Trophoblast cell (in vitro differentiated cells and primary cell): ENCODE measurements around the gene PCSK4.

Experiments used
- DNase-seq, 2 donors: peaks; one replicate each; pipeline ENCODE4 v3.0.0-alpha.2; 2016
- H2AFZ ChIP-seq: 2 replicates; pipeline ENCODE4 v1.6.1; 2013; ENCODE audit warnings: low read length, moderate library complexity, mild to moderate bottlenecking; ENCODE audit not compliant: insufficient read depth, poor library complexity
- H2AK5ac ChIP-seq: 2 replicates; pipeline ENCODE4 v1.6.1; 2013; ENCODE audit warnings: mild to moderate bottlenecking, low read length
- H2BK120ac ChIP-seq: 2 replicates; pipeline ENCODE4 v1.6.1; 2013; ENCODE audit warnings: low read length, mild to moderate bottlenecking, moderate library complexity; ENCODE audit not compliant: insufficient read depth, poor library complexity
- H2BK12ac ChIP-seq: 2 replicates; pipeline ENCODE4 v1.6.1; 2013; ENCODE audit warnings: mild to moderate bottlenecking, low read length, moderate library complexity
- H2BK5ac ChIP-seq: 2 replicates; pipeline ENCODE4 v1.6.1; 2013; ENCODE audit warnings: low read length, low read depth, moderate library complexity, mild to moderate bottlenecking; ENCODE audit not compliant: poor library complexity
- H3K14ac ChIP-seq: 2 replicates; pipeline ENCODE4 v1.6.1; 2013; ENCODE audit warnings: mild to moderate bottlenecking, low read length
- H3K18ac ChIP-seq: 2 replicates; pipeline ENCODE4 v1.6.1; 2013; ENCODE audit warnings: mild to moderate bottlenecking, low read length
- H3K23ac ChIP-seq: 2 replicates; pipeline ENCODE4 v1.6.1; 2013; ENCODE audit warnings: low read length
- H3K27ac ChIP-seq: 2 replicates; pipeline ENCODE4 v1.5.1; 2013; ENCODE audit warnings: low read depth, mild to moderate bottlenecking, inconsistent platforms, low read length, moderate library complexity
- H3K27me3 ChIP-seq: 2 replicates; pipeline ENCODE4 v1.6.1; 2013; ENCODE audit warnings: inconsistent platforms, mild to moderate bottlenecking, low read length, moderate library complexity; ENCODE audit not compliant: insufficient read depth
- H3K36me3 ChIP-seq, 2 experiments: 1 replicate in 1 of 2; 2 replicates in 1 of 2; pipeline ENCODE4 v1.6.1; 2013; ENCODE audit warnings: low read length in 2 of 2, mild to moderate bottlenecking in 2 of 2, moderate library complexity in 1 of 2; ENCODE audit not compliant: insufficient read depth in 2 of 2, control insufficient read depth in 1 of 2
- H3K4ac ChIP-seq: 2 replicates; pipeline ENCODE4 v1.6.1; 2013; ENCODE audit warnings: low read depth, mild to moderate bottlenecking, low read length, moderate library complexity
- H3K4me1 ChIP-seq, 2 experiments: 1 replicate in 1 of 2; 2 replicates in 1 of 2; pipeline ENCODE4 v1.6.1; 2013; ENCODE audit warnings: low read length in 2 of 2, mild to moderate bottlenecking in 2 of 2, moderate library complexity in 1 of 2; ENCODE audit not compliant: insufficient read depth in 2 of 2, control insufficient read depth in 1 of 2
- H3K4me2 ChIP-seq: 2 replicates; pipeline ENCODE4 v1.6.1; 2013; ENCODE audit warnings: inconsistent platforms, mild to moderate bottlenecking, low read length, moderate library complexity
- H3K4me3 ChIP-seq: 2 replicates; pipeline ENCODE4 v1.5.1; 2013; ENCODE audit warnings: mild to moderate bottlenecking, low read depth, low read length, inconsistent platforms
- H3K79me1 ChIP-seq: one replicate; pipeline ENCODE4 v1.6.1; 2013; ENCODE audit warnings: low read length
- H3K79me2 ChIP-seq: 2 replicates; pipeline ENCODE4 v1.6.1; 2013; ENCODE audit warnings: low read length, mild to moderate bottlenecking; ENCODE audit not compliant: control insufficient read depth, insufficient read depth, poor library complexity
- H3K9ac ChIP-seq: 2 replicates; pipeline ENCODE4 v1.6.1; 2013; ENCODE audit warnings: mild to moderate bottlenecking, low read length
- H3K9me3 ChIP-seq: 2 replicates; pipeline ENCODE4 v1.6.1; 2013; ENCODE audit warnings: low read depth, mild to moderate bottlenecking, control low read depth, inconsistent platforms, low read length; ENCODE audit not compliant: insufficient read depth
- H4K12ac ChIP-seq: 2 replicates; pipeline ENCODE4 v1.6.1; 2013; ENCODE audit warnings: low read depth, mild to moderate bottlenecking, low read length, moderate library complexity
- H4K8ac ChIP-seq: 2 replicates; pipeline ENCODE4 v1.6.1; 2013; ENCODE audit warnings: low read depth, mild to moderate bottlenecking, low read length, moderate library complexity
- H4K91ac ChIP-seq: one replicate; pipeline ENCODE4 v1.6.1; 2013; ENCODE audit warnings: low read depth, mild to moderate bottlenecking, low read length, moderate library complexity
- WGBS: extraction: QIAGEN DNeasy Blood & Tissue Kit; methylation state at CpG from one replicate; pipeline ENCODE4 v1.1.7; 2013; ENCODE audit warnings: missing lambda C conversion rate; ENCODE audit not compliant: insufficient read length, insufficient coverage; ENCODE audit errors: extremely low coverage; 5-methylcytosine and 5-hydroxymethylcytosine counted together

PCSK4 gene

GRCh38 chr19:1483979-1484428 lies 6.1 kb downstream of the PCSK4 start:
- H3K4me3 ChIP-seq, result no peak overlapping the region
- H3K36me3 ChIP-seq, result no peaks in the 10 kb centered on the region
- no peak overlapping the region for H3K18ac ChIP-seq
- H3K79me1 ChIP-seq, result peaks cover 3% of the 10 kb centered on the region
- H2BK12ac ChIP-seq, result no peak overlapping the region
- WGBS, result no CpG with 5 or more reads among the region's 23 CpGs
- no peaks in the 10 kb centered on the region for H3K27me3 ChIP-seq
- H3K79me2 ChIP-seq, result no peaks in the 10 kb centered on the region
- H2BK120ac ChIP-seq, result no peak overlapping the region
- peaks cover 7% of the 10 kb centered on the region for H3K9me3 ChIP-seq
- no peak overlapping the region for H3K4me2 ChIP-seq
- DNase-seq, result no peak
- no peak overlapping the region for H3K9ac ChIP-seq
- no peak overlapping the region for H2AFZ ChIP-seq
- no peaks in the 10 kb centered on the region for H3K4me1 ChIP-seq
- H4K8ac ChIP-seq, result no peak overlapping the region
- no peak overlapping the region for H4K91ac ChIP-seq
- no peak overlapping the region for H3K27ac ChIP-seq
- no peak overlapping the region for H2BK5ac ChIP-seq
- no peak overlapping the region for H3K23ac ChIP-seq
- H3K14ac ChIP-seq, result no peak overlapping the region
- no peak overlapping the region for H2AK5ac ChIP-seq
- no peak overlapping the region for H3K4ac ChIP-seq
- no peak overlapping the region for H4K12ac ChIP-seq

DNA sequence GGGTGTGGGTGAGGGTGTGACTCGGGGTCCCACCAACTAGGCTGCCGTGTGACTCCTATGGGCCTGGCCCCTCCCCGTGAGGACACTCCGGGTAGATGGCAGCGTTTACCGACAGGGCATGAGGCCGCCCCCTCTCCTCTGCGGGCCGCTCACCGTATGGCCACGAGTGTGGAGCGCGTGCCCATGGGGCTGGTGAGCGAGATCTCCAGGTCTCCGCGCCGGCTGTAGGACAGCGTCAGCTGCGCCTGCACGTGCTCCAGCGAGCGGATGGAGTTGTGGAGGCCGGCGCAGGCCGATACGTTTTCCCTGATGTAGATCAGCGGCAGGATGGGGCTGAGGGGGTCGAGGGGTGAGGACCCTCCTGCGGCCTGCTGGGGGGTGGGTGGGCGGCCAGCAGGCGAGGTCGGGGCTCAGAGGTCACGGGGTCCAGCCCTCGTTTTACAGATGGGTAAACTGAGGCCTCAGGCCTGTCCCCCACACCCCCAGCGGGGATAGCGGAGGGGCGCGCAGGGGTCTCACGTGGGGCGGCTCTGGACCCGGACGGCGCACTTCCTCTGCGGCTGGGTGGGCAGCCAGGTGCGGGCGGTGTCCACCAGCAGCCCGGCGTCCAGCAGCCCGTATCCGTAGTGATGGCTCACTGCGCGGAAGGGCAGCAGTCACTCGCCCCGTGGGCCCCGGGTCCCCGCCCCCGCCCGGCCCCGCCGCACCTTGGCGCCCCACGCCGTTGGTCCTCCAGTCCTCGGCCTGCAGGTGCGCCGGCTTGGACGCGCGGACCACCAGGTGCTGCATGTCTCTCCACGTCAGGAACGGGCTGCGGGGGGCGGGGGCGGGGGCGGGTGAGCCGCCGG lies 6.8 kb downstream of the PCSK4 start:
- Histone ChIP-seq H2AFZ (no peak overlapping the region), H4K12ac (no peak overlapping the region), H3K9ac (no peak overlapping the region), H4K91ac (no peak overlapping the region), H3K14ac (no peak overlapping the region), H3K27me3 (no peaks in the 10 kb centered on the region), H3K4me1 (no peaks in the 10 kb centered on the region), H4K8ac (no peak overlapping the region), H2BK120ac (no peak overlapping the region), H3K36me3 (no peaks in the 10 kb centered on the region), H2AK5ac (no peak overlapping the region), H3K79me2 (peaks cover 4% of the 10 kb centered on the region), H3K23ac (no peak overlapping the region), H2BK5ac (no peak overlapping the region), H3K4ac (no peak overlapping the region), H3K18ac (no peak overlapping the region), H3K79me1 (peaks cover 8% of the 10 kb centered on the region), H3K9me3 (peaks cover 7% of the 10 kb centered on the region), H2BK12ac (no peak overlapping the region), H3K4me2 (no peak overlapping the region), H3K4me3 (no peak overlapping the region), H3K27ac (no peak overlapping the region)
- no peak for DNase-seq
- WGBS, result no CpG with 5 or more reads among the region's 77 CpGs

- H3K4me2 ChIP-seq, result no peak overlapping the region
- H2AFZ ChIP-seq, result no peak overlapping the region
- no peak overlapping the region for H3K4ac ChIP-seq
- H3K14ac ChIP-seq, result no peak overlapping the region
- DNase-seq, result no peak
- H2BK120ac ChIP-seq, result no peak overlapping the region
- H3K79me1 ChIP-seq, result peaks cover 8% of the 10 kb centered on the region
- peaks cover 4% of the 10 kb centered on the region for H3K9me3 ChIP-seq
- WGBS, result no CpG with 5 or more reads among the region's 37 CpGs
- H3K4me1 ChIP-seq, result peaks cover 0 to 3% of the 10 kb centered on the region in 2 experiments
- H4K91ac ChIP-seq, result no peak overlapping the region
- H3K23ac ChIP-seq, result no peak overlapping the region
- H3K4me3 ChIP-seq, result no peak overlapping the region
- H3K27ac ChIP-seq, result no peak overlapping the region
- H3K18ac ChIP-seq, result no peak overlapping the region
- H3K36me3 ChIP-seq, result no peaks in the 10 kb centered on the region
- no peak overlapping the region for H4K8ac ChIP-seq
- no peak overlapping the region for H3K9ac ChIP-seq
- H3K79me2 ChIP-seq, result peaks cover 4% of the 10 kb centered on the region
- H2BK12ac ChIP-seq, result no peak overlapping the region
- H3K27me3 ChIP-seq, result no peaks in the 10 kb centered on the region
- H2BK5ac ChIP-seq, result no peak overlapping the region
- H4K12ac ChIP-seq, result no peak overlapping the region
- no peak overlapping the region for H2AK5ac ChIP-seq
Observed at GRCh38 chr19:1482361-1483130, 7.6 kb downstream of the PCSK4 start.

GRCh38 chr19:1481893-1482360 lies 8.2 kb downstream of the PCSK4 start:
- no CpG with 5 or more reads among the region's 36 CpGs for WGBS
- Histone ChIP-seq H2BK12ac (no peak overlapping the region), H3K14ac (no peak overlapping the region), H2AK5ac (no peak overlapping the region), H2AFZ (no peak overlapping the region), H3K9ac (no peak overlapping the region), H2BK5ac (no peak overlapping the region), H3K18ac (no peak overlapping the region), H3K4me2 (no peak overlapping the region), H3K79me1 (peaks cover 8% of the 10 kb centered on the region), H3K79me2 (peaks cover 4% of the 10 kb centered on the region), H3K9me3 (peaks cover 4% of the 10 kb centered on the region), H3K36me3 (peaks cover 0 to 4% of the 10 kb centered on the region in 2 experiments), H2BK120ac (no peak overlapping the region), H4K8ac (no peak overlapping the region), H3K23ac (no peak overlapping the region), H3K4me3 (no peak overlapping the region), H3K27me3 (no peaks in the 10 kb centered on the region), H4K12ac (no peak overlapping the region), H3K4ac (no peak overlapping the region), H4K91ac (no peak overlapping the region), H3K27ac (no peak overlapping the region), H3K4me1 (peaks cover 0 to 4% of the 10 kb centered on the region in 2 experiments)
- DNase-seq, result no peak
